H9 (cell line): ENCODE measurements around the gene DMD. TPM values are rescaled to one million over a fixed set of nuclear protein-coding genes. Genes with fewer than 3 reads are reported as not detected.

ENCODE experiments used
- DNase-seq: peaks from one replicate; pipeline ENCODE4 v3.0.0-alpha.2; 2017
- H2AFZ ChIP-seq: one replicate; pipeline ENCODE4 v1.6.1; 2013; ENCODE audit warnings: mild to moderate bottlenecking, low read length, control low read depth, moderate library complexity
- H2AK5ac ChIP-seq: 2 replicates; pipeline ENCODE4 v1.6.1; 2013; ENCODE audit warnings: low read length, control low read depth, mixed read lengths; ENCODE audit not compliant: insufficient read length
- H2BK120ac ChIP-seq: one replicate; pipeline ENCODE4 v1.6.1; 2013; ENCODE audit warnings: low read depth, mild to moderate bottlenecking, low read length, control low read depth, inconsistent platforms; ENCODE audit not compliant: poor library complexity, severe bottlenecking
- H2BK12ac ChIP-seq: 2 replicates; pipeline ENCODE4 v1.6.1; 2013; ENCODE audit warnings: low read length, control low read depth, mixed read lengths, low read depth; ENCODE audit not compliant: insufficient read length
- H2BK15ac ChIP-seq: 2 replicates; pipeline ENCODE4 v1.6.1; 2013; ENCODE audit warnings: low read depth, low read length, control low read depth
- H2BK20ac ChIP-seq: one replicate; pipeline ENCODE4 v1.6.1; 2013; ENCODE audit warnings: low read depth, mild to moderate bottlenecking, low read length, control low read depth, inconsistent platforms; ENCODE audit not compliant: poor library complexity, severe bottlenecking
- H2BK5ac ChIP-seq: 2 replicates; pipeline ENCODE4 v1.6.1; 2013; ENCODE audit warnings: low read length, control low read depth, mixed read lengths; ENCODE audit not compliant: insufficient read length
- H3K14ac ChIP-seq: 2 replicates; pipeline ENCODE4 v1.6.1; 2013; ENCODE audit warnings: low read length, control low read depth; ENCODE audit not compliant: insufficient read depth
- H3K18ac ChIP-seq: 2 replicates; pipeline ENCODE4 v1.6.1; 2013; ENCODE audit warnings: low read depth, mild to moderate bottlenecking, mixed read lengths, low read length, control low read depth; ENCODE audit not compliant: insufficient read length
- H3K23ac ChIP-seq: 2 replicates; pipeline ENCODE4 v1.6.1; 2013; ENCODE audit warnings: low read length, control low read depth, mixed read lengths, low read depth; ENCODE audit not compliant: insufficient read length
- H3K23me2 ChIP-seq: 2 replicates; pipeline ENCODE4 v1.6.1; 2013; ENCODE audit warnings: low read depth, mild to moderate bottlenecking, mixed read lengths, low read length, control low read depth; ENCODE audit not compliant: insufficient read length, poor library complexity, severe bottlenecking
- H3K27ac ChIP-seq: 2 replicates; pipeline ENCODE4 v1.5.1; 2013; ENCODE audit warnings: low read length, control low read depth, mixed read lengths, low read depth; ENCODE audit not compliant: insufficient read length
- H3K27me3 ChIP-seq: 2 replicates; pipeline ENCODE4 v1.6.1; 2013; ENCODE audit warnings: low read length, control low read depth, inconsistent platforms; ENCODE audit not compliant: insufficient read depth
- H3K4ac ChIP-seq: 2 replicates; pipeline ENCODE4 v1.6.1; 2013; ENCODE audit warnings: low read depth, mild to moderate bottlenecking, control low read depth, inconsistent platforms, low read length, moderate library complexity
- H3K4me1 ChIP-seq: 2 replicates; pipeline ENCODE4 v1.6.1; 2013; ENCODE audit warnings: low read length, control low read depth, inconsistent platforms; ENCODE audit not compliant: insufficient read depth
- H3K4me2 ChIP-seq: 2 replicates; pipeline ENCODE4 v1.6.1; 2013; ENCODE audit warnings: low read length, control low read depth, mixed read lengths; ENCODE audit not compliant: insufficient read length, insufficient read depth
- H3K56ac ChIP-seq: 2 replicates; pipeline ENCODE4 v1.6.1; 2013; ENCODE audit warnings: low read depth, mild to moderate bottlenecking, mixed read lengths, low read length, control low read depth; ENCODE audit not compliant: insufficient read length
- H3K79me1 ChIP-seq: 2 replicates; pipeline ENCODE4 v1.6.1; 2013; ENCODE audit warnings: low read depth, mild to moderate bottlenecking, moderate library complexity, low read length, control low read depth, inconsistent platforms; ENCODE audit not compliant: insufficient read depth, poor library complexity, severe bottlenecking
- H3K79me2 ChIP-seq: 2 replicates; pipeline ENCODE4 v1.6.1; 2013; ENCODE audit warnings: low read length, control low read depth, inconsistent platforms; ENCODE audit not compliant: insufficient read depth
- H3K9ac ChIP-seq: 2 replicates; pipeline ENCODE4 v1.6.1; 2013; ENCODE audit warnings: low read length, control low read depth, mixed read lengths; ENCODE audit not compliant: insufficient read length; ENCODE audit errors: extremely low read depth
- H3K9me3 ChIP-seq: one replicate; pipeline ENCODE4 v1.6.1; 2013; ENCODE audit warnings: low read depth, low read length, inconsistent platforms; ENCODE audit not compliant: control insufficient read depth
- H3T11ph ChIP-seq: one replicate; pipeline ENCODE4 v1.6.1; 2013; ENCODE audit warnings: mild to moderate bottlenecking, low read length, control low read depth, inconsistent platforms
- H4K20me1 ChIP-seq: one replicate; pipeline ENCODE4 v1.6.1; 2013; ENCODE audit not compliant: control insufficient read depth, insufficient read length, insufficient read depth
- H4K5ac ChIP-seq: 2 replicates; pipeline ENCODE4 v1.6.1; 2013; ENCODE audit warnings: low read depth, mild to moderate bottlenecking, mixed read lengths, low read length, control low read depth; ENCODE audit not compliant: insufficient read length
- H4K8ac ChIP-seq: replicated peaks from 2 replicates; pipeline ENCODE4 v1.6.1; 2013; ENCODE audit warnings: low read length, control low read depth, mixed read lengths, low read depth; ENCODE audit not compliant: insufficient read length
- H4K91ac ChIP-seq: 2 replicates; pipeline ENCODE4 v1.6.1; 2013; ENCODE audit warnings: low read depth, mild to moderate bottlenecking, moderate library complexity, mixed read lengths, low read length, control low read depth; ENCODE audit not compliant: insufficient read length
- H3K27ac Mint-ChIP-seq, 3 experiments: 2 replicates in 2 of 3; 3 replicates in 1 of 3; pipeline ENCODE4 v1.8.0; 2020 to 2021; ENCODE audit warnings: mixed read lengths in 3 of 3, mild to moderate bottlenecking in 1 of 3, moderate library complexity in 1 of 3
- H3K27me3 Mint-ChIP-seq: 2 replicates; pipeline ENCODE4 v1.8.0; 2021; ENCODE audit warnings: low read depth, mild to moderate bottlenecking, moderate library complexity, mixed read lengths
- H3K36me3 Mint-ChIP-seq, 3 experiments: 2 replicates in 2 of 3; 3 replicates in 1 of 3; pipeline ENCODE4 v1.8.0; 2020 to 2021; ENCODE audit warnings: low read depth in 3 of 3, mixed read lengths in 3 of 3; ENCODE audit not compliant: insufficient read depth in 1 of 3
- H3K4me1 Mint-ChIP-seq, 2 experiments: 2 replicates each; pipeline ENCODE4 v1.8.0; 2020; ENCODE audit warnings: mixed read lengths in 2 of 2
- H3K4me3 Mint-ChIP-seq, 2 experiments: 2 replicates in 1 of 2; 3 replicates in 1 of 2; pipeline ENCODE4 v1.8.0; 2020 to 2021; ENCODE audit warnings: mild to moderate bottlenecking in 2 of 2, mixed read lengths in 2 of 2, moderate library complexity in 1 of 2
- H3K9me3 Mint-ChIP-seq, 2 experiments: 2 replicates in 1 of 2; 3 replicates in 1 of 2; pipeline ENCODE4 v1.8.0; 2020; ENCODE audit warnings: mild to moderate bottlenecking in 2 of 2, mixed read lengths in 2 of 2, moderate library complexity in 1 of 2
- CTCF ChIP-seq: fragments of 200-600 bp; sonication (generic); conservative IDR thresholded peaks from 3 replicates; pipeline ENCODE4 v1.8.0; 2021; ENCODE audit warnings: antibody characterized with exemption, mild to moderate bottlenecking
- WGBS: extraction: QIAGEN DNeasy Blood & Tissue Kit; methylation state at CpG from one replicate; pipeline ENCODE4 v1.1.7; 2013; ENCODE audit warnings: missing lambda C conversion rate, low lambda C conversion rate, mixed read lengths; ENCODE audit not compliant: insufficient read length; ENCODE audit errors: extremely low coverage; 5-methylcytosine and 5-hydroxymethylcytosine counted together
- total RNA-seq: library from RNA; stranded (reverse); gene quantifications from 2 replicates; pipeline ENCODE4 v1.2.1, GENCODE V29; 2021

Gene DMD
- total RNA-seq, 1 experiment from 2014 or later: 3.8 TPM

GRCh38 chrX:32191316-32191715 lies 1020.0 kb downstream of the DMD start:
- Histone ChIP-seq H4K5ac (no peak overlapping the region), H3K4me2 (no peak overlapping the region), H3K9me3 (no peaks in the 10 kb centered on the region), H2AK5ac (no peak overlapping the region), H2AFZ (no peak overlapping the region), H3K27me3 (no peaks in the 10 kb centered on the region), H2BK5ac (no peak overlapping the region), H2BK120ac (no peak overlapping the region), H4K91ac (no peak overlapping the region), H3K14ac (no peak overlapping the region), H4K8ac (no peak overlapping the region), H3K9ac (no peak overlapping the region), H4K20me1 (no peaks in the 10 kb centered on the region), H3K79me1 (no peaks in the 10 kb centered on the region), H3K4me1 (no peaks in the 10 kb centered on the region), H3K79me2 (no peaks in the 10 kb centered on the region), H3K27ac (no peak overlapping the region), H3K18ac (no peak overlapping the region), H2BK12ac (no peak overlapping the region), H3K4ac (no peak overlapping the region), H3K23ac (no peak overlapping the region), H3K56ac (no peak overlapping the region), H2BK20ac (no peak overlapping the region), H3T11ph (no peak overlapping the region), H3K23me2 (no peaks in the 10 kb centered on the region), H2BK15ac (no peak overlapping the region)
- Mint-ChIP-seq H3K4me3 (no peak overlapping the region), H3K36me3 (no peaks in the 10 kb centered on the region; a peak in 2 of 7 replicates), H3K9me3 (peaks cover 37 to 42% of the 10 kb centered on the region in 2 experiments), H3K4me1 (no peaks in the 10 kb centered on the region), H3K27ac (no peak overlapping the region), H3K27me3 (no peaks in the 10 kb centered on the region)
- DNase-seq: no peak
- WGBS: no CpG with 5 or more reads among the region's 6 CpGs
- no peak for TF ChIP-seq CTCF
